ENCODE data around the gene NXPH3. TPM values are rescaled to one million over a fixed set of nuclear protein-coding genes. Genes with fewer than 3 reads are reported as not detected.

NXPH3 gene
- total RNA-seq, 4 donors from 2014 or later, result 24.4 to 26.4 (median 25.0) TPM

DNA sequence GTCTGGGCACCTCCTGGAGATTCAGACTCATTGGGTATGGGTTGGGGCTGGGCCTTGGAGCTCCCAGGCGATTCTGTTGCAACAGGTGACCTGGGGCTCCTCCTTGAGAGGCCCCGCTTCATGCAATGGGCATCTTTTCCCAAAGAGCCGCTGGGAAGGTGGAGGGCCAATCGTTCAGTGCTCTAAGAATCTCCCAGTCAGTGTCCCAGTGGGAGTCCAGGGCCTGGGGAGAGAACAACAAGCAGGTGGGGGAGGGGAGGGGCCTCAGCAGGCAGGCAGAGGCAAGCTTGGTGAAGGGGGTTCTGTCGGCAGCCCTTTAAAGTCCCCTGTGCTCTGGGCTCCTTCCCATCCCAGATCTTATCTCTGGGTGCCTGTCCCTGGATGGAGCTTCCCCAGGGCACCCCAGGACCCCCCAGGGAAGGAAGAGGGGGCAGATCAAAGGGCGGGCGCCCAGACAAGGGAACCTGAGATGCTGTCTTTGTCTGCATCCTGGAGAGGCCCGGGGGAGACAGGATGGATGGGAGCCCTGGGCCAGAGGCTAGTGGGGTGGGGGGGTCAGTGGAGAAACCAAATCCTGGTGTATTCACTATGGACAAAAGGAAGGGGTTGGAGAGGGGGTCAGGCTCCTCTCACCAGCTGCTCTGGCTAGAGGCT is 30.5 kb upstream of the NXPH3 start:
- Histone ChIP-seq H3K4me3 (no peak overlapping the region), H3K36me3 (no peaks in the 10 kb centered on the region), H3K9me3 (peaks cover 0 to 7% (median 0%) of the 10 kb centered on the region in 3 donors), H3K4me1 (no peaks in the 10 kb centered on the region), H3K27me3 (peaks cover 3% of the 10 kb centered on the region), H3K27ac (no peak overlapping the region)
- WGBS, 2 donors (ENCODE audit: low coverage in 1 of 2), result 60 to 71% methylated on average over 1 to 2 of the region's 8 CpGs
- TF ChIP-seq POLR2AphosphoS5 (IDR thresholded peaks at IDR 0.05) (no peak), EP300 (IDR thresholded peaks at IDR 0.05) (no peak)
- ATAC-seq, result no peak

DNA sequence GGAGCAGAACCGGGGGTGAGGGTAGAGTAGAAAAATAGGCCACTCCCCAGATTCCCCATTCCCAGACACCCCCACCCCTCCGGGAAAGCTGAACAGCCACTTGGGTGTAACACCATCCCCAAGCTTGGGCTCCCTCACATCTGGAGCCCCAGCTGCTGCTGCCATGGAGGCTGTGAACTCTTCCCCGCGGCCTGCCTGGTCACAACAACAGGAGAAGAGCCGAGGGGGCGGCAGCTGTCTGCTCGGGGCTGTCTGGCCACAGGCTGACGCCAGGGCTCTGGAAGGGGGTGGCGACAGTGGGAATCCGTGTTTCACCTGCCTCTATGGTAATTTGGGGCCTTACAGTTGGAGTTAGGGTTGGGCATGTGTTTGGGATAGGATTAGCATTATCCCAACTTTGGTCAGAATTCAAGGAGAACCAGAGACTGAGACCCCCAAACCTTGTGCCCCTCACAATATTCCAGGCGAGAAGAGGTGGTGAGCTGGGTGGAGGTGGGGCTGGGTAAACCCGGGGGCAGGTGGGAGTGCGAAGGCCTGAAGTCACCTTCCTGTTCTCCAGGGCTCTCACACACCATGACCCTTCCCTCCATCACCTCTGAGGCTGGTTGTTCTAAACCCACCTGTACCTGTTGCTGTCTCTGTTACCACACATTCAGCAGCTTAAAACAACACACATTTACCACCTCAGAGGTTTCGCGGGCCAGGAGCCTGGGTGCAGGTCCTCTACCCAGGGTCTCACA is 29.7 kb upstream of the NXPH3 start:
- WGBS, 2 donors (ENCODE audit: low coverage in 1 of 2), result 87 to 100% methylated on average over 2 to 6 of the region's 15 CpGs
- Histone ChIP-seq H3K36me3 (no peaks in the 10 kb centered on the region), H3K27me3 (peaks cover 3% of the 10 kb centered on the region), H3K4me1 (no peaks in the 10 kb centered on the region), H3K9me3 (no peaks in the 10 kb centered on the region), H3K27ac (no peak overlapping the region), H3K4me3 (no peak overlapping the region)
- TF ChIP-seq, protein P1, sequence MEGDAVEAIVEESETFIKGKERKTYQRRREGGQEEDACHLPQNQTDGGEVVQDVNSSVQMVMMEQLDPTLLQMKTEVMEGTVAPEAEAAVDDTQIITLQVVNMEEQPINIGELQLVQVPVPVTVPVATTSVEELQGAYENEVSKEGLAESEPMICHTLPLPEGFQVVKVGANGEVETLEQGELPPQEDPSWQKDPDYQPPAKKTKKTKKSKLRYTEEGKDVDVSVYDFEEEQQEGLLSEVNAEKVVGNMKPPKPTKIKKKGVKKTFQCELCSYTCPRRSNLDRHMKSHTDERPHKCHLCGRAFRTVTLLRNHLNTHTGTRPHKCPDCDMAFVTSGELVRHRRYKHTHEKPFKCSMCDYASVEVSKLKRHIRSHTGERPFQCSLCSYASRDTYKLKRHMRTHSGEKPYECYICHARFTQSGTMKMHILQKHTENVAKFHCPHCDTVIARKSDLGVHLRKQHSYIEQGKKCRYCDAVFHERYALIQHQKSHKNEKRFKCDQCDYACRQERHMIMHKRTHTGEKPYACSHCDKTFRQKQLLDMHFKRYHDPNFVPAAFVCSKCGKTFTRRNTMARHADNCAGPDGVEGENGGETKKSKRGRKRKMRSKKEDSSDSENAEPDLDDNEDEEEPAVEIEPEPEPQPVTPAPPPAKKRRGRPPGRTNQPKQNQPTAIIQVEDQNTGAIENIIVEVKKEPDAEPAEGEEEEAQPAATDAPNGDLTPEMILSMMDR (IDR thresholded peaks at IDR 0.05), result no peak
- TF ChIP-seq EP300 (IDR thresholded peaks at IDR 0.05), result no peak
- TF ChIP-seq POLR2AphosphoS5 (IDR thresholded peaks at IDR 0.05), result no peak
- no peak for TF ChIP-seq POLR2A (IDR thresholded peaks at IDR 0.05)
- no peak for ATAC-seq

DNA sequence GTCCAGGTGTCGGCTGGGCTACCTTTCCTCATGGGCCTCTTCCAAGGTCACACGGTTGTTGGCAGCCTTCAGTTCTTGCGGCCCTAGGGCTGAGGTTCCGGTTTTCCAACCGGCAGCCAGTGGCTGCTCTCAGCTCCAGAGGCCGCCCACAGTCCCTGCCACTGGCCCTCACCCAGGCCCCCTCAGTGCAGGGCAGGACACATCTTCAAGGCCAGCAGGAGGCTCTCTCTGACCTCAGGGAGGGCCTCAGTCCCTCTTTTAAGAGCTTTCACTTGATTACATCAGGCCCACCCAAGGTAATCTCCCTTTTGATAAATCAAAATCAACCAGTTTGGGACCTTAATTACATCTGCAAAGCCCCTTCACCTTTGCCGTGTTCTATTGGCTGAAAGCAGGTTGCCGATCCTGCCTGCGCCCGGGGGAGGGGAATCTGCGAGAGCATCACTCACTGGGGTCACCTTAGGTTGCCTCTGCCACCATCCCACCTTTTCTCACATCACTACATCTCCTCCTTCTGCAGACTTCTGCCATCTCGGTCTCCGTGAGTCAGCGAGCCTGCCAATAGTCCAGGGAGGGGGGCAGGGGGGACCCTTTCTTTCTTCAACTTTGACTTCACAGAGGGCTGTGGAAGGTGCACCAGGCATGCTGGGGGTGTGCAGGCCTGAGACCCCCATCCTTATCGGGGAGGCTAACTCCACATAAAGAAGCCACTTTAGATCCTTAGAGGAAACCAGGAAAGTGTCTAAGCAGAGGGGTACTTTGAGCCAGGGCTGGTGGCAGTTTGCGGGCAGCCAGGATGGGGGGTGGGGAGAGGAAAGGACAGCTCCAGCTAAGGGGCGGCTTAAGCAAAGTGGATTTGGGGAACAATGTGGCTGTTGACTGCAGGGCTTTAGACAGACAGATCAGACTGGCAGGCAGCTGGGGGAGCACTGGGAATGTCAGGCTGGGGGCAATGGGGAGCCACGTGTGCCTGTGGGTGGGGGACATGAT is 28.8 kb upstream of the NXPH3 start:
- H3K4me3 ChIP-seq, result no peak overlapping the region
- H3K9me3 ChIP-seq, result no peaks in the 10 kb centered on the region
- no peaks in the 10 kb centered on the region for H3K4me1 ChIP-seq
- no peaks in the 10 kb centered on the region for H3K36me3 ChIP-seq
- no peak for ATAC-seq
- no peak overlapping the region for H3K27ac ChIP-seq
- H3K27me3 ChIP-seq, result peaks cover 3% of the 10 kb centered on the region
- 63 to 85% methylated on average over 4 to 7 of the region's 18 CpGs for WGBS, 2 donors (ENCODE audit: low coverage in 1 of 2)
- no peak for TF ChIP-seq EP300 (IDR thresholded peaks at IDR 0.05)
- TF ChIP-seq, protein P1 (IDR thresholded peaks at IDR 0.05), result no peak
- TF ChIP-seq POLR2A (IDR thresholded peaks at IDR 0.05), result no peak
- TF ChIP-seq POLR2AphosphoS5 (IDR thresholded peaks at IDR 0.05), result no peak

DNA sequence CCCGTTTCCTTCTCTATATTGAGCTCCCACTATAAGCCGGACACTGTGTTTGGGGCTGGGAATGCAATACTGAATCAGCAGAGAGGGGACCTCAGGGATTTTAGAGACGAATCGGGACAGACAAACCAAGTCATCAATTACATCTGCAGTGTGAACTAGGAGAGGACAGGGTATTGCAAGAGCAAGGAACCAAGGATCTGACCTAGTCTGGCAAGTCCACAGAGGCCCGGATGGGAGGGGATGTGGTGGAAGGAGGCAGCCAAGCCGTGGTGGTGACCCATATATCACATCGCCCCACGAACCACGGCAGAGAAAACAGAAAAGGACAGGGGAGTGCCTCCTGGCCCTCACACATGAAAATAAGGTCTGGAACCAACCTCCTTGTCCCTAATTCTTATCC is 28.1 kb upstream of the NXPH3 start:
- H3K4me1 ChIP-seq, result no peaks in the 10 kb centered on the region
- WGBS, 2 donors (ENCODE audit: low coverage in 1 of 2), result 49 to 60% methylated on average over 1 to 9 of the region's 9 CpGs
- peaks cover 3% of the 10 kb centered on the region for H3K27me3 ChIP-seq
- no peak overlapping the region for H3K4me3 ChIP-seq
- H3K9me3 ChIP-seq, result no peaks in the 10 kb centered on the region
- no peak overlapping the region for H3K27ac ChIP-seq
- no peak for ATAC-seq
- TF ChIP-seq POLR2A (IDR thresholded peaks at IDR 0.05), result no peak
- no peak for TF ChIP-seq EP300 (IDR thresholded peaks at IDR 0.05)
- TF ChIP-seq POLR2AphosphoS5 (IDR thresholded peaks at IDR 0.05), result no peak
- TF ChIP-seq, protein P1 (IDR thresholded peaks at IDR 0.05), result no peak
- H3K36me3 ChIP-seq, result no peaks in the 10 kb centered on the region

DNA sequence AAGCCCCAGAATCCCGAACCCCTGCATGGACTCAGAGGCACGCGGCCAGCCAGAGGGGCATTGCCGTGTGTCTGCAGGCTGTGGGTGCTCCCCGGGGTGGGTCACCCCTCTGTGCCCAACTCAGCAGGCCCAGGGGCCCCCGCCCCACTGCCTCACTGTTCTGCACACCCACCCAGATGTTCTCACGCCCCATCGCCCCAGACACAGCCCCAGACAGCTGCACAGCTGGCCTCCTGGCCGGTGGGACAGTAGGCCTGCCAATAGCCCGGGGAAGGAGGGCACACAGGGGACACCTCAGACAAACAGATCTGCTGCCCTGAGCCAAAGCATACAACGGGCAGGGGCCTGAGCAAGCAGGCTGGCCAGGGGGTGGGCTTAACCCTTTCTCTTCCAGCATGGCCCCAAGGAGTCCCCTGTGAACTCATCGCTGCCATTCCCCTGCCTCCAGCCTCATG is 27.6 kb upstream of the NXPH3 start:
- Histone ChIP-seq H3K27me3 (peaks cover 3% of the 10 kb centered on the region), H3K4me1 (no peaks in the 10 kb centered on the region), H3K36me3 (no peaks in the 10 kb centered on the region), H3K4me3 (no peak overlapping the region), H3K27ac (no peak overlapping the region), H3K9me3 (no peaks in the 10 kb centered on the region)
- 83% methylated on average over 1 of the region's 12 CpGs; no CpG with 5 or more reads in 1 of the 2 donors for WGBS, 2 donors (ENCODE audit: low coverage in 1 of 2)
- ATAC-seq, result no peak
- TF ChIP-seq, protein P1 (IDR thresholded peaks at IDR 0.05), result no peak
- TF ChIP-seq POLR2AphosphoS5 (IDR thresholded peaks at IDR 0.05), result no peak
- TF ChIP-seq POLR2A (IDR thresholded peaks at IDR 0.05), result no peak
- no peak for TF ChIP-seq EP300 (IDR thresholded peaks at IDR 0.05)
